Camera-type eye (tissue), 1 donor: Measurements from ENCODE around the gene CETN2. TPM values are rescaled to one million over a fixed set of nuclear protein-coding genes. Genes with fewer than 3 reads are reported as not detected.

Experiments
- total RNA-seq: library from RNA; depleted of rRNA; stranded (reverse); fragments of >200 nt; gene quantifications from one replicate; pipeline ENCODE4 v1.2.3, GENCODE V29; 2014

The CETN2 gene
- total RNA-seq = 35.5 TPM

DNA sequence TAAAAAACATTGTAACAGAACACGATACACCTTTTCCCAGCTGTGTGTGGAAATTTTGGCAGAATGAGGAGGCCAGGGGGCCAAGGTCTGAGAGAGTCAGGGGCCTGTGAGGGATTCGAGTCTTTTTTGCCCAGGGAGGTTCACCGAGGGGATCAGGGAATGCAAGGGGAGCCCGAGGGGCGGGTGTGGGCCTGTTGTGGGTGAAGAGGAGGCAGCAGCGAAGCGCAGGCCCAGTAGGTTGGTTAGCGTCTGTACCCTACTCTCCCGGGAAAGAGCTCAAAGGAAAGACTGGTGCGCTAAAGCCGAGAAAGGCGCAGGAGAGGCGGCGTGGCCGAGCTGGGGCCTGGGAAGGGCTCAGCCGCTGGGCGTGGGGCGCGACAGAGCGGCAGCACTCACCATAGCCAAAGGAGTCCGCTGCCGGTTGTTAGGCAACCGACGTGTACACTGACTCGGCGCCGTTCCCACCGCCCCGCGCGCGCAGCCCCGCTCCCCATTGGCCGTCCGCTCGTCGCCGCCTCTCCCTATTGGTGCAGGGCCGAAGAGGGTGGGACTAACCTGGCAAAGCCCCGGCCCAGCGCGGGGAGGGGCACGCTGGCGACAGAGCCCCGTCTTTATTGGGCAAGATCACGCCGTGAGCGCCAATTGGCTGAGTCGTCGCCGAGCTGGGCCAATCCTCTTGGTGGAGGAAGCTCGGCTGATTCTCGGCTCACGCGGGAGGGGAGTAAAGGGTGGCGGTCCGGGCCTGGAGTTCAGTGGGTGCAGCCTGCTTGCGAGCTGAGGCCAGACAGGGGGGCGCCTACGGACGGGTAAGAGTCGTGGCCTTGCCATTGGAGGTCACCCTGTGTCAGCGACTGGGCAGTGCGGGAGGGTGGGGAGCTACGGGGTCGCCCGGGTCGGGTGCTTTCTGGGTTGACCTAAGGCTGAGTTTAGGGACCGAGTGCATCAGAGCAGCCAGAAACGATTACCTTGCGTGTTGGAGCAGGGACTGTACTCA, at the start of gene CETN2, which contains the start of gene NSDHL:
Gene CETN2 (minus strand): TSS at position 446 of the 994 bp plus-strand sequence. CDS start 47 bp downstream, at position 399.
Gene NSDHL (plus strand): TSS at position 752 of the 994 bp plus-strand sequence. CDS start 15,262 bp downstream, outside the sequence.

Other genes starting within 250 kb of the CETN2 start
- 1.6 TPM for gene GABRQ, start 192.9 kb downstream of the CETN2 start, total RNA-seq
- gene MAGEA3, start 132.0 kb downstream of the CETN2 start, total RNA-seq = not detected
- gene CSAG2, start 121.5 kb downstream of the CETN2 start, total RNA-seq = not detected
- not detected for gene MAGEA2B, start 116.1 kb downstream of the CETN2 start, total RNA-seq
- not detected for gene CSAG1, start 97.0 kb downstream of the CETN2 start, total RNA-seq
- not detected for gene MAGEA12, start 97.0 kb downstream of the CETN2 start, total RNA-seq
- not detected for gene MAGEA2, start 76.9 kb downstream of the CETN2 start, total RNA-seq
- not detected for gene CSAG3, start 71.5 kb downstream of the CETN2 start, total RNA-seq
- gene MAGEA6, start 61.1 kb downstream of the CETN2 start, total RNA-seq = not detected
- 8.4 TPM for gene NSDHL, start 306 bp upstream of the CETN2 start, total RNA-seq
- 14.3 TPM for gene ZNF185, start 67.3 kb upstream of the CETN2 start, total RNA-seq
- not detected for gene PNMA5, start 163.4 kb upstream of the CETN2 start, total RNA-seq
- gene PNMA3, start 225.7 kb upstream of the CETN2 start, total RNA-seq = 11.4 TPM
- gene PNMA6A, start 241.7 kb upstream of the CETN2 start, total RNA-seq = 11.5 TPM